ENCODE data around the gene CNOT6L. TPM values are rescaled to one million over a fixed set of nuclear protein-coding genes. Genes with fewer than 3 reads are reported as not detected.

The CNOT6L gene
- polyA plus RNA-seq, 1 of the 3 experiments (the other 2 are of a cell fraction): 2.8 TPM

- no peak for DNase-seq
- H3K4me1 ChIP-seq (ENCODE audit: control insufficient read depth in 1 of 2, insufficient read depth in 2 of 2, low read depth in 1 of 2, low read length in 1 of 2): no peaks in the 10 kb centered on the region
- POLR2A ChIA-PET: no interaction called here
- peaks cover 5% of the 10 kb centered on the region; the same call in 1 of the 2 replicates for H3K27me3 ChIP-seq (ENCODE audit: insufficient read depth)
- H3K79me2 ChIP-seq (ENCODE audit: insufficient read depth): no peaks in the 10 kb centered on the region
- WGBS (ENCODE audit: low lambda C conversion rate): 45% methylated on average over 4 of the region's 4 CpGs
- H3K9me3 ChIP-seq: no peaks in the 10 kb centered on the region
- no peaks in the 10 kb centered on the region for H4K20me1 ChIP-seq (ENCODE audit: insufficient read depth)
- no peak overlapping the region for H3K4me2 ChIP-seq
- H3K4me3 ChIP-seq (ENCODE audit: low read depth in 2 of 2, low read length in 1 of 2): no peak overlapping the region
- TF ChIP-seq GATA2 (CRISPR knock-in tag; IDR thresholded peaks at IDR 0.05) (no peak), ZBTB33 (IDR thresholded peaks at IDR 0.05; ENCODE audit: borderline replicate concordance, low read depth) (no peak), POLR2AphosphoS5 (IDR thresholded peaks at IDR 0.05; ENCODE audit: low read depth, low read length) (no peak), CHD2 (IDR thresholded peaks at IDR 0.05; ENCODE audit: low read length, partially characterized antibody) (no peak), FOSL2 (IDR thresholded peaks at IDR 0.05; ENCODE audit: borderline replicate concordance, low read depth) (no peak), USF1 (IDR thresholded peaks at IDR 0.05; ENCODE audit: borderline replicate concordance, low read depth) (no peak), RXRA (IDR thresholded peaks at IDR 0.05; ENCODE audit: borderline replicate concordance, low read depth) (no peak), ELF1 (IDR thresholded peaks at IDR 0.05) (no peak), FOXJ3 (CRISPR knock-in tag; IDR thresholded peaks at IDR 0.05) (no peak), NRF1 (IDR thresholded peaks at IDR 0.05; ENCODE audit: low read depth, low read length) (no peak), FOXM1 (IDR thresholded peaks at IDR 0.05; ENCODE audit: low read depth) (no peak), SIN3A (IDR thresholded peaks at IDR 0.05; ENCODE audit: borderline replicate concordance, low read depth, low read length) (no peak), RCOR1 (IDR thresholded peaks at IDR 0.05; ENCODE audit: low read length) (no peak), NFIC (IDR thresholded peaks at IDR 0.05; ENCODE audit: borderline replicate concordance) (no peak), RAD21 (IDR thresholded peaks at IDR 0.05; ENCODE audit: low read length) (no peak), JUND (IDR thresholded peaks at IDR 0.05) (no peak), MEF2A (IDR thresholded peaks at IDR 0.05; ENCODE audit: borderline replicate concordance, low read depth) (no peak)
- TF ChIP-seq, protein P1, sequence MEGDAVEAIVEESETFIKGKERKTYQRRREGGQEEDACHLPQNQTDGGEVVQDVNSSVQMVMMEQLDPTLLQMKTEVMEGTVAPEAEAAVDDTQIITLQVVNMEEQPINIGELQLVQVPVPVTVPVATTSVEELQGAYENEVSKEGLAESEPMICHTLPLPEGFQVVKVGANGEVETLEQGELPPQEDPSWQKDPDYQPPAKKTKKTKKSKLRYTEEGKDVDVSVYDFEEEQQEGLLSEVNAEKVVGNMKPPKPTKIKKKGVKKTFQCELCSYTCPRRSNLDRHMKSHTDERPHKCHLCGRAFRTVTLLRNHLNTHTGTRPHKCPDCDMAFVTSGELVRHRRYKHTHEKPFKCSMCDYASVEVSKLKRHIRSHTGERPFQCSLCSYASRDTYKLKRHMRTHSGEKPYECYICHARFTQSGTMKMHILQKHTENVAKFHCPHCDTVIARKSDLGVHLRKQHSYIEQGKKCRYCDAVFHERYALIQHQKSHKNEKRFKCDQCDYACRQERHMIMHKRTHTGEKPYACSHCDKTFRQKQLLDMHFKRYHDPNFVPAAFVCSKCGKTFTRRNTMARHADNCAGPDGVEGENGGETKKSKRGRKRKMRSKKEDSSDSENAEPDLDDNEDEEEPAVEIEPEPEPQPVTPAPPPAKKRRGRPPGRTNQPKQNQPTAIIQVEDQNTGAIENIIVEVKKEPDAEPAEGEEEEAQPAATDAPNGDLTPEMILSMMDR (IDR thresholded peaks at IDR 0.05): no peak
- TF ChIP-seq, protein P2, sequence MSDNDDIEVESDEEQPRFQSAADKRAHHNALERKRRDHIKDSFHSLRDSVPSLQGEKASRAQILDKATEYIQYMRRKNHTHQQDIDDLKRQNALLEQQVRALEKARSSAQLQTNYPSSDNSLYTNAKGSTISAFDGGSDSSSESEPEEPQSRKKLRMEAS (IDR thresholded peaks at IDR 0.05; ENCODE audit: low read depth): no peak
- TF ChIP-seq, protein P3, sequence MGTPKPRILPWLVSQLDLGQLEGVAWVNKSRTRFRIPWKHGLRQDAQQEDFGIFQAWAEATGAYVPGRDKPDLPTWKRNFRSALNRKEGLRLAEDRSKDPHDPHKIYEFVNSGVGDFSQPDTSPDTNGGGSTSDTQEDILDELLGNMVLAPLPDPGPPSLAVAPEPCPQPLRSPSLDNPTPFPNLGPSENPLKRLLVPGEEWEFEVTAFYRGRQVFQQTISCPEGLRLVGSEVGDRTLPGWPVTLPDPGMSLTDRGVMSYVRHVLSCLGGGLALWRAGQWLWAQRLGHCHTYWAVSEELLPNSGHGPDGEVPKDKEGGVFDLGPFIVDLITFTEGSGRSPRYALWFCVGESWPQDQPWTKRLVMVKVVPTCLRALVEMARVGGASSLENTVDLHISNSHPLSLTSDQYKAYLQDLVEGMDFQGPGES (IDR thresholded peaks at IDR 0.05; ENCODE audit: low read depth, low read length): no peak
- CTCF ChIA-PET: interaction anchor here (1.0 to 1.4 kb wide), 2 partner anchors 12 to 43 kb away, joined by 3 read pairs; no protein-coding TSS in a partner anchor
- no peaks in the 10 kb centered on the region for H3K36me3 ChIP-seq (replicated peaks in 1 of 2; ENCODE audit: control insufficient read depth in 1 of 2, insufficient read depth in 2 of 2, low read length in 1 of 2)
- no peak overlapping the region for H3K9ac ChIP-seq
- H3K9me2 ChIP-seq: no peaks in the 10 kb centered on the region
- no peak overlapping the region for H3K27ac ChIP-seq (ENCODE audit: low read depth in 2 of 2, low read length in 1 of 2)
- H3F3A ChIP-seq (replicated peaks; ENCODE audit: insufficient read depth): no peaks in the 10 kb centered on the region
- no peak overlapping the region for H2AFZ ChIP-seq (ENCODE audit: low read depth)
These were observed 148.1 kb downstream of the CNOT6L start for GRCh38 chr4:77671051-77671450.
